NCI-H748 (cell line): ENCODE measurements around the gene F5.
"Not testable (repeated sequence)": the region's sequence is repeated elsewhere in the genome, so short reads cannot be mapped to it uniquely, and the experiment has no call there.

Source experiments
- DNase-seq: peaks from one replicate; lab custom pipeline; 2025; ENCODE audit not compliant: unreplicated experiment; lab: John Stamatoyannopoulos, UW

The F5 gene

GRCh38 chr1:169511316-169512005, 74.8 kb downstream of the F5 start:
- DNase-seq, result no peak

- no peak for DNase-seq
Observed at GRCh38 chr1:169510060-169510459, 76.2 kb downstream of the F5 start.

GRCh38 chr1:169509354-169509753, 76.9 kb downstream of the F5 start:
- DNase-seq, result peak; percentile 95

GRCh38 chr1:169508432-169509338, 77.6 kb downstream of the F5 start:
- peak; percentile 19 for DNase-seq

- DNase-seq, result no peak
Observed at GRCh38 chr1:169507413-169507812, 78.9 kb downstream of the F5 start.

GRCh38 chr1:169503601-169504000, 82.7 kb downstream of the F5 start:
- not testable (repeated sequence) for DNase-seq

GRCh38 chr1:169499807-169500206, 86.5 kb downstream of the F5 start:
- DNase-seq, result no peak

- no peak for DNase-seq
Observed at GRCh38 chr1:169497317-169497716, 89.0 kb downstream of the F5 start.

GRCh38 chr1:169495916-169496315, 90.4 kb downstream of the F5 start:
- no peak for DNase-seq

GRCh38 chr1:169495046-169495775, 91.1 kb downstream of the F5 start:
- no peak for DNase-seq

- DNase-seq, result no peak
Observed at GRCh38 chr1:169494343-169494742, 91.9 kb downstream of the F5 start.

- no peak for DNase-seq
Observed at GRCh38 chr1:169493251-169493650, 93.0 kb downstream of the F5 start.

GRCh38 chr1:169491845-169492281, 94.4 kb downstream of the F5 start:
- DNase-seq, result no peak

- DNase-seq, result no peak
Observed at GRCh38 chr1:169488157-169488556, 98.1 kb downstream of the F5 start.

GRCh38 chr1:169487561-169487960, 98.7 kb downstream of the F5 start:
- no peak for DNase-seq

GRCh38 chr1:169487133-169487532, 99.1 kb downstream of the F5 start:
- no peak for DNase-seq

- DNase-seq, result no peak
Observed at GRCh38 chr1:169486281-169487051, 99.8 kb downstream of the F5 start.

GRCh38 chr1:169485431-169486280, 100.6 kb downstream of the F5 start, which contains the start of gene SLC19A2:
SLC19A2 (minus strand) TSS chr1:169485944; CDS start chr1:169485766, 178 bp downstream.
- DNase-seq, result peak; percentile 98

- DNase-seq, result peak; percentile 53
Observed at GRCh38 chr1:169484683-169485430, 101.4 kb downstream of the F5 start.
